HL-60/S4 (cell line): ENCODE data around the gene AKT3.

Source experiments
- in situ Hi-C: fragments of 300-500 bp; cut with MboI; formaldehyde crosslinking; loops from 2 replicates; pipeline ENCODE4 v1.14.3; 2022; ENCODE audit warnings: low sequenced_read_pairs

AKT3 gene

GRCh38 chr1:243733670-243734307 lies 116.3 kb downstream of the AKT3 start:
- in situ Hi-C loops: loop anchor here (25.0 kb wide), 1 partner anchor 529 kb away; no protein-coding TSS in a partner anchor

- in situ Hi-C loops: loop anchor here (25.0 kb wide), 1 partner anchor 530 kb away; no protein-coding TSS in a partner anchor
These were observed 117.4 kb downstream of the AKT3 start for GRCh38 chr1:243732637-243733036.

- in situ Hi-C loops: loop anchor here (25.0 kb wide), 1 partner anchor 530 kb away; no protein-coding TSS in a partner anchor
These were observed 117.9 kb downstream of the AKT3 start for GRCh38 chr1:243731974-243732625.

GRCh38 chr1:243731301-243731891 lies 118.6 kb downstream of the AKT3 start:
- in situ Hi-C loops: loop anchor here (25.0 kb wide), 1 partner anchor 531 kb away; no protein-coding TSS in a partner anchor

GRCh38 chr1:243730487-243731150 lies 119.4 kb downstream of the AKT3 start:
- in situ Hi-C loops: loop anchor here (25.0 kb wide), 1 partner anchor 532 kb away; no protein-coding TSS in a partner anchor

- in situ Hi-C loops: loop anchor here (25.0 kb wide), 1 partner anchor 532 kb away; no protein-coding TSS in a partner anchor
These were observed 120.1 kb downstream of the AKT3 start for GRCh38 chr1:243729956-243730355.

GRCh38 chr1:243727503-243728203 lies 122.4 kb downstream of the AKT3 start:
- in situ Hi-C loops: loop anchor here (25.0 kb wide), 1 partner anchor 535 kb away; no protein-coding TSS in a partner anchor

- in situ Hi-C loops: loop anchor here (25.0 kb wide), 1 partner anchor 535 kb away; no protein-coding TSS in a partner anchor
These were observed 123.1 kb downstream of the AKT3 start for GRCh38 chr1:243726806-243727502.

GRCh38 chr1:243725846-243726245 lies 124.2 kb downstream of the AKT3 start:
- in situ Hi-C loops: loop anchor here (25.0 kb wide), 1 partner anchor 536 kb away; no protein-coding TSS in a partner anchor

- in situ Hi-C loops: loop anchor here (25.0 kb wide), 1 partner anchor 537 kb away; no protein-coding TSS in a partner anchor
These were observed 125.0 kb downstream of the AKT3 start for GRCh38 chr1:243725075-243725474.

GRCh38 chr1:243723458-243724043 lies 126.5 kb downstream of the AKT3 start:
- in situ Hi-C loops: no loop called here

- in situ Hi-C loops: no loop called here
These were observed 127.0 kb downstream of the AKT3 start for GRCh38 chr1:243723050-243723449.

GRCh38 chr1:243719476-243719875 lies 130.6 kb downstream of the AKT3 start:
- in situ Hi-C loops: no loop called here

GRCh38 chr1:243718893-243719292 lies 131.2 kb downstream of the AKT3 start:
- in situ Hi-C loops: no loop called here

- in situ Hi-C loops: no loop called here
These were observed 132.0 kb downstream of the AKT3 start for GRCh38 chr1:243718022-243718421.

- in situ Hi-C loops: no loop called here
These were observed 133.1 kb downstream of the AKT3 start for GRCh38 chr1:243716906-243717305.

- in situ Hi-C loops: no loop called here
These were observed 134.8 kb downstream of the AKT3 start for GRCh38 chr1:243715285-243715684.

- in situ Hi-C loops: no loop called here
These were observed 136.4 kb downstream of the AKT3 start for GRCh38 chr1:243713470-243714186.

- in situ Hi-C loops: no loop called here
These were observed 137.1 kb downstream of the AKT3 start for GRCh38 chr1:243712941-243713340.
